ENCODE results near the gene RETN. TPM values are rescaled to one million over a fixed set of nuclear protein-coding genes. Genes with fewer than 3 reads are reported as not detected.

Gene RETN
- total and polyA plus RNA-seq, 2 donors (not counting 3 experiments of a cell fraction or from before 2014, with no cell fraction given) = not detected

DNA sequence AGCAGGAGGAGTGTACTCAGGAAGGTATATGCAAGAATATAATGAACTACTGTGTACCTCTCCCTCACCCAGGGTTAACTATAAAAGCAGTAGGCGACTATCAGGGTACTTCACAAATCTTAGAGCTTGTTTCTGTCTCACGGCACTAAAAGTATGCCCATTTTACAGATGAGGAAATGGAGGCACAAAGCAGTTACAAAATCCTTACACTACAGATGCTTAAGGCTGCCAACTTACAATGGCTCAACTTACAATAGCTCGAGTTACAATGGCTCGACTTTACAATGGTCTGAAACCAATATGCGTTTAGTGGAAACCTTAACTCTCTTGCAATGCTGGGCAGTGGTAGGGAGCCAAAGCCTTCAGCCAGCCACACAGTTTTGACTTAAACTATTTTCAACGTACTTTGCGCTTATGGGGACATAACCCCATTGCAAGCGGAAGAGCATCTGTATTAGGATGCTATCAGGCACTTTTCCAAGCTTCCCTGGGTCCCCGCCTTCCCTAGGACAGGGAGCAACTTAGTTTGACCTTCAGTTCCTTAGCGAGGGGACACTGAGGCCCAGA, 29.0 kb downstream of the RETN start:
- H3K36me3 ChIP-seq (ENCODE audit: control insufficient read depth in 2 of 2, extremely low read depth in 1 of 2, insufficient read depth in 2 of 2, low read length in 2 of 2) = no peaks in the 10 kb centered on the region
- H2AFZ ChIP-seq (ENCODE audit: low read depth, low read length) = no peak overlapping the region
- intact Hi-C loops (cut with micrococcal nuclease) = no loop called here
- TF ChIP-seq, protein P1, sequence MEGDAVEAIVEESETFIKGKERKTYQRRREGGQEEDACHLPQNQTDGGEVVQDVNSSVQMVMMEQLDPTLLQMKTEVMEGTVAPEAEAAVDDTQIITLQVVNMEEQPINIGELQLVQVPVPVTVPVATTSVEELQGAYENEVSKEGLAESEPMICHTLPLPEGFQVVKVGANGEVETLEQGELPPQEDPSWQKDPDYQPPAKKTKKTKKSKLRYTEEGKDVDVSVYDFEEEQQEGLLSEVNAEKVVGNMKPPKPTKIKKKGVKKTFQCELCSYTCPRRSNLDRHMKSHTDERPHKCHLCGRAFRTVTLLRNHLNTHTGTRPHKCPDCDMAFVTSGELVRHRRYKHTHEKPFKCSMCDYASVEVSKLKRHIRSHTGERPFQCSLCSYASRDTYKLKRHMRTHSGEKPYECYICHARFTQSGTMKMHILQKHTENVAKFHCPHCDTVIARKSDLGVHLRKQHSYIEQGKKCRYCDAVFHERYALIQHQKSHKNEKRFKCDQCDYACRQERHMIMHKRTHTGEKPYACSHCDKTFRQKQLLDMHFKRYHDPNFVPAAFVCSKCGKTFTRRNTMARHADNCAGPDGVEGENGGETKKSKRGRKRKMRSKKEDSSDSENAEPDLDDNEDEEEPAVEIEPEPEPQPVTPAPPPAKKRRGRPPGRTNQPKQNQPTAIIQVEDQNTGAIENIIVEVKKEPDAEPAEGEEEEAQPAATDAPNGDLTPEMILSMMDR (IDR thresholded peaks at IDR 0.05; ENCODE audit: extremely low read depth in 1 of 2, insufficient read depth in 1 of 2, low read depth in 1 of 2, low read length in 2 of 2) = no peak
- TF ChIP-seq POLR2AphosphoS5 (IDR thresholded peaks at IDR 0.05; ENCODE audit: insufficient read depth, low read depth, low read length) (no peak), POLR2A (IDR thresholded peaks at IDR 0.05; ENCODE audit: low read depth, low read length) (no peak), FOS (IDR thresholded peaks at IDR 0.05; ENCODE audit: borderline replicate concordance, insufficient read depth, low read length) (no peak), GATA2 (IDR thresholded peaks at IDR 0.05; ENCODE audit: insufficient read depth, insufficient read length, low read depth, low read length) (no peak), EZH2 (IDR thresholded peaks at IDR 0.05; ENCODE audit: borderline replicate concordance, low read depth, low read length, severe bottlenecking) (no peak), JUN (IDR thresholded peaks at IDR 0.05; ENCODE audit: borderline replicate concordance, insufficient read depth, insufficient read length, low read depth) (no peak), MYC (IDR thresholded peaks at IDR 0.05; ENCODE audit: low read depth, low read length) (no peak), MAX (IDR thresholded peaks at IDR 0.05; ENCODE audit: insufficient read depth, insufficient read length) (no peak)
- FAIRE-seq (no peak), DNase-seq (ENCODE audit: low read depth, low spot score) (no peak)
- no peak overlapping the region for H3K4me3 ChIP-seq (replicated peaks in 1 of 3; ENCODE audit: insufficient read depth in 1 of 3, low read depth in 1 of 3, low read length in 3 of 3)
- no TSS peak for BruUV-seq (replicated peaks)
- H3K9me3 ChIP-seq (replicated peaks; ENCODE audit: control insufficient read depth, insufficient read depth, low read length) = no peaks in the 10 kb centered on the region
- ChIA-PET POLR2A (no interaction called here), CTCF (interaction anchor here (4.1 kb wide), 1 partner anchor 17 kb away, joined by 21 read pairs; the partner anchor contains the start of gene TRAPPC5)
- no peaks in the 10 kb centered on the region for H3K79me2 ChIP-seq (ENCODE audit: control insufficient read depth, insufficient read depth, low read length)
- no peak overlapping the region for H3K27ac ChIP-seq (ENCODE audit: insufficient read depth, low read depth, low read length)
- H3K4me1 ChIP-seq (ENCODE audit: control insufficient read depth, extremely low read depth, insufficient read depth, low read length) = no peaks in the 10 kb centered on the region
- no peaks in the 10 kb centered on the region for H3K9me1 ChIP-seq (replicated peaks; ENCODE audit: control insufficient read depth, extremely low read depth, insufficient read depth, low read length)
- H4K20me1 ChIP-seq (replicated peaks; ENCODE audit: control insufficient read depth, extremely low read depth, insufficient read depth, low read length) = no peaks in the 10 kb centered on the region
- dilution Hi-C loops (cut with MboI; ENCODE audit: extremely low pct_ligation_motif_present, low sequenced_read_pairs) = no loop called here
- no peak overlapping the region for H3K9ac ChIP-seq (replicated peaks; ENCODE audit: extremely low read depth, insufficient read depth, low read length)
- no peak overlapping the region for H3K4me2 ChIP-seq (ENCODE audit: insufficient read depth, low read length)
- no peaks in the 10 kb centered on the region for H3K27me3 ChIP-seq (ENCODE audit: control insufficient read depth in 2 of 2, insufficient read depth in 2 of 2, low read length in 2 of 2)

Data from endothelial cell of umbilical vein (primary cell).